ENCODE results near the gene TMEM217.
"Not testable (repeated sequence)": the region's sequence is repeated elsewhere in the genome, so short reads cannot be mapped to it uniquely, and the experiment has no call there.

TMEM217 gene

GRCh38 chr6:37187321-37188022 is 70.5 kb downstream of the TMEM217 start:
- intact Hi-C loops (cut with micrococcal nuclease), result no loop called here
- H3K9me3 Mint-ChIP-seq, result no peaks in the 10 kb centered on the region
- peak overlapping the region; percentile 88 for H3K27ac Mint-ChIP-seq
- H3K4me1 Mint-ChIP-seq (ENCODE audit: low read depth), result peaks cover 48% of the 10 kb centered on the region
- no peaks in the 10 kb centered on the region for H3K36me3 Mint-ChIP-seq (ENCODE audit: low read depth)
- peak overlapping the region; percentile 52 for H3K4me3 Mint-ChIP-seq
- H3K27me3 Mint-ChIP-seq, result no peaks in the 10 kb centered on the region

GRCh38 chr6:37185949-37186720 is 71.8 kb downstream of the TMEM217 start:
- peak overlapping the region; percentile 88 for H3K27ac Mint-ChIP-seq
- H3K9me3 Mint-ChIP-seq; intact Hi-C loops (cut with micrococcal nuclease); H3K27me3 Mint-ChIP-seq; H3K36me3 Mint-ChIP-seq (ENCODE audit: low read depth): not testable (repeated sequence)
- H3K4me1 Mint-ChIP-seq (ENCODE audit: low read depth), result peaks cover 39% of the 10 kb centered on the region
- H3K4me3 Mint-ChIP-seq, result peak overlapping the region; percentile 17

- intact Hi-C loops (cut with micrococcal nuclease), result no loop called here
- Mint-ChIP-seq H3K36me3 (ENCODE audit: low read depth) (no peaks in the 10 kb centered on the region), H3K9me3 (no peaks in the 10 kb centered on the region), H3K27me3 (no peaks in the 10 kb centered on the region), H3K27ac (peak overlapping the region; percentile 86), H3K4me1 (ENCODE audit: low read depth) (peaks cover 38% of the 10 kb centered on the region), H3K4me3 (no peak overlapping the region)
These were observed 75.0 kb downstream of the TMEM217 start for GRCh38 chr6:37182736-37183590.

- intact Hi-C loops (cut with micrococcal nuclease); H3K27ac Mint-ChIP-seq; H3K9me3 Mint-ChIP-seq; H3K36me3 Mint-ChIP-seq (ENCODE audit: low read depth); H3K27me3 Mint-ChIP-seq; H3K4me3 Mint-ChIP-seq: not testable (repeated sequence)
- peaks cover 36% of the 10 kb centered on the region for H3K4me1 Mint-ChIP-seq (ENCODE audit: low read depth)
These were observed 77.3 kb downstream of the TMEM217 start for GRCh38 chr6:37180610-37181009.

- intact Hi-C loops (cut with micrococcal nuclease), result no loop called here
- no peaks in the 10 kb centered on the region for H3K9me3 Mint-ChIP-seq
- H3K27me3 Mint-ChIP-seq, result no peaks in the 10 kb centered on the region
- H3K4me3 Mint-ChIP-seq, result no peak overlapping the region
- H3K27ac Mint-ChIP-seq, result no peak overlapping the region
- H3K36me3 Mint-ChIP-seq (ENCODE audit: low read depth), result peaks cover 10% of the 10 kb centered on the region
- peaks cover 38% of the 10 kb centered on the region for H3K4me1 Mint-ChIP-seq (ENCODE audit: low read depth)
These were observed 77.9 kb downstream of the TMEM217 start for GRCh38 chr6:37180075-37180474.

GRCh38 chr6:37177935-37178517 is 79.9 kb downstream of the TMEM217 start:
- Mint-ChIP-seq H3K4me1 (ENCODE audit: low read depth) (peaks cover 55% of the 10 kb centered on the region), H3K36me3 (ENCODE audit: low read depth) (peaks cover 30% of the 10 kb centered on the region), H3K27me3 (no peaks in the 10 kb centered on the region), H3K9me3 (no peaks in the 10 kb centered on the region), H3K27ac (peak overlapping the region; percentile 38), H3K4me3 (no peak overlapping the region)
- intact Hi-C loops (cut with micrococcal nuclease), result no loop called here

- Mint-ChIP-seq H3K4me1 (ENCODE audit: low read depth) (peaks cover 60% of the 10 kb centered on the region), H3K27me3 (no peaks in the 10 kb centered on the region), H3K9me3 (no peaks in the 10 kb centered on the region), H3K4me3 (no peak overlapping the region), H3K36me3 (ENCODE audit: low read depth) (peaks cover 37% of the 10 kb centered on the region), H3K27ac (peak overlapping the region; percentile 38)
- intact Hi-C loops (cut with micrococcal nuclease), result no loop called here
These were observed 80.6 kb downstream of the TMEM217 start for GRCh38 chr6:37177077-37177934.

- peaks cover 68% of the 10 kb centered on the region for H3K4me1 Mint-ChIP-seq (ENCODE audit: low read depth)
- H3K4me3 Mint-ChIP-seq, result no peak overlapping the region
- no peaks in the 10 kb centered on the region for H3K9me3 Mint-ChIP-seq
- H3K36me3 Mint-ChIP-seq (ENCODE audit: low read depth), result peaks cover 45% of the 10 kb centered on the region
- H3K27me3 Mint-ChIP-seq, result no peaks in the 10 kb centered on the region
- intact Hi-C loops (cut with micrococcal nuclease), result no loop called here
- H3K27ac Mint-ChIP-seq, result peak overlapping the region; percentile 56
These were observed 81.5 kb downstream of the TMEM217 start for GRCh38 chr6:37176268-37177076.

GRCh38 chr6:37175332-37176267 is 82.3 kb downstream of the TMEM217 start:
- intact Hi-C loops (cut with micrococcal nuclease), result no loop called here
- Mint-ChIP-seq H3K9me3 (no peaks in the 10 kb centered on the region), H3K36me3 (ENCODE audit: low read depth) (peaks cover 53% of the 10 kb centered on the region), H3K4me3 (peak overlapping the region; percentile 6), H3K27ac (peak overlapping the region; percentile 75), H3K27me3 (no peaks in the 10 kb centered on the region), H3K4me1 (ENCODE audit: low read depth) (peaks cover 74% of the 10 kb centered on the region)

GRCh38 chr6:37174515-37175331 is 83.2 kb downstream of the TMEM217 start:
- H3K27me3 Mint-ChIP-seq, result no peaks in the 10 kb centered on the region
- peak overlapping the region; percentile 64 for H3K4me3 Mint-ChIP-seq
- no peaks in the 10 kb centered on the region for H3K9me3 Mint-ChIP-seq
- peaks cover 53% of the 10 kb centered on the region for H3K36me3 Mint-ChIP-seq (ENCODE audit: low read depth)
- H3K27ac Mint-ChIP-seq, result peak overlapping the region; percentile 75
- intact Hi-C loops (cut with micrococcal nuclease), result loop anchor here (5.0 kb wide), 1 partner anchor 287 kb away; the partner anchor contains the start of gene C6orf89
- H3K4me1 Mint-ChIP-seq (ENCODE audit: low read depth), result peaks cover 74% of the 10 kb centered on the region

- peak overlapping the region; percentile 75 for H3K27ac Mint-ChIP-seq
- peaks cover 53% of the 10 kb centered on the region for H3K36me3 Mint-ChIP-seq (ENCODE audit: low read depth)
- intact Hi-C loops (cut with micrococcal nuclease), result loop anchor here (5.0 kb wide), 1 partner anchor 287 kb away; the partner anchor contains the start of gene C6orf89
- H3K27me3 Mint-ChIP-seq, result no peaks in the 10 kb centered on the region
- H3K4me1 Mint-ChIP-seq (ENCODE audit: low read depth), result peaks cover 78% of the 10 kb centered on the region
- H3K9me3 Mint-ChIP-seq, result no peaks in the 10 kb centered on the region
- H3K4me3 Mint-ChIP-seq, result peak overlapping the region; percentile 64
These were observed 83.8 kb downstream of the TMEM217 start for GRCh38 chr6:37174196-37174514.

Measured in dendritic cell treated with granulocyte-macrophage colony-stimulating factor and Interleukin-4, amounts not matched to agents 40 ng/mL and 50 ng/mL, for 4 days (primary cell).